ENCODE data around the gene CRIM1. TPM values are rescaled to one million over a fixed set of nuclear protein-coding genes. Genes with fewer than 3 reads are reported as not detected.

CRIM1 gene
- total and polyA plus RNA-seq, 2 experiments from 2014 or later, result 10.5 to 36.4 TPM

GRCh38 chr2:36589230-36589630 lies 233.7 kb downstream of the CRIM1 start (continued):
- TF ChIP-seq, protein P1, sequence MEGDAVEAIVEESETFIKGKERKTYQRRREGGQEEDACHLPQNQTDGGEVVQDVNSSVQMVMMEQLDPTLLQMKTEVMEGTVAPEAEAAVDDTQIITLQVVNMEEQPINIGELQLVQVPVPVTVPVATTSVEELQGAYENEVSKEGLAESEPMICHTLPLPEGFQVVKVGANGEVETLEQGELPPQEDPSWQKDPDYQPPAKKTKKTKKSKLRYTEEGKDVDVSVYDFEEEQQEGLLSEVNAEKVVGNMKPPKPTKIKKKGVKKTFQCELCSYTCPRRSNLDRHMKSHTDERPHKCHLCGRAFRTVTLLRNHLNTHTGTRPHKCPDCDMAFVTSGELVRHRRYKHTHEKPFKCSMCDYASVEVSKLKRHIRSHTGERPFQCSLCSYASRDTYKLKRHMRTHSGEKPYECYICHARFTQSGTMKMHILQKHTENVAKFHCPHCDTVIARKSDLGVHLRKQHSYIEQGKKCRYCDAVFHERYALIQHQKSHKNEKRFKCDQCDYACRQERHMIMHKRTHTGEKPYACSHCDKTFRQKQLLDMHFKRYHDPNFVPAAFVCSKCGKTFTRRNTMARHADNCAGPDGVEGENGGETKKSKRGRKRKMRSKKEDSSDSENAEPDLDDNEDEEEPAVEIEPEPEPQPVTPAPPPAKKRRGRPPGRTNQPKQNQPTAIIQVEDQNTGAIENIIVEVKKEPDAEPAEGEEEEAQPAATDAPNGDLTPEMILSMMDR (conservative IDR thresholded peaks at IDR 0.05; ENCODE audit: low read depth in 2 of 2), result no peak
- TF ChIP-seq, protein P2, sequence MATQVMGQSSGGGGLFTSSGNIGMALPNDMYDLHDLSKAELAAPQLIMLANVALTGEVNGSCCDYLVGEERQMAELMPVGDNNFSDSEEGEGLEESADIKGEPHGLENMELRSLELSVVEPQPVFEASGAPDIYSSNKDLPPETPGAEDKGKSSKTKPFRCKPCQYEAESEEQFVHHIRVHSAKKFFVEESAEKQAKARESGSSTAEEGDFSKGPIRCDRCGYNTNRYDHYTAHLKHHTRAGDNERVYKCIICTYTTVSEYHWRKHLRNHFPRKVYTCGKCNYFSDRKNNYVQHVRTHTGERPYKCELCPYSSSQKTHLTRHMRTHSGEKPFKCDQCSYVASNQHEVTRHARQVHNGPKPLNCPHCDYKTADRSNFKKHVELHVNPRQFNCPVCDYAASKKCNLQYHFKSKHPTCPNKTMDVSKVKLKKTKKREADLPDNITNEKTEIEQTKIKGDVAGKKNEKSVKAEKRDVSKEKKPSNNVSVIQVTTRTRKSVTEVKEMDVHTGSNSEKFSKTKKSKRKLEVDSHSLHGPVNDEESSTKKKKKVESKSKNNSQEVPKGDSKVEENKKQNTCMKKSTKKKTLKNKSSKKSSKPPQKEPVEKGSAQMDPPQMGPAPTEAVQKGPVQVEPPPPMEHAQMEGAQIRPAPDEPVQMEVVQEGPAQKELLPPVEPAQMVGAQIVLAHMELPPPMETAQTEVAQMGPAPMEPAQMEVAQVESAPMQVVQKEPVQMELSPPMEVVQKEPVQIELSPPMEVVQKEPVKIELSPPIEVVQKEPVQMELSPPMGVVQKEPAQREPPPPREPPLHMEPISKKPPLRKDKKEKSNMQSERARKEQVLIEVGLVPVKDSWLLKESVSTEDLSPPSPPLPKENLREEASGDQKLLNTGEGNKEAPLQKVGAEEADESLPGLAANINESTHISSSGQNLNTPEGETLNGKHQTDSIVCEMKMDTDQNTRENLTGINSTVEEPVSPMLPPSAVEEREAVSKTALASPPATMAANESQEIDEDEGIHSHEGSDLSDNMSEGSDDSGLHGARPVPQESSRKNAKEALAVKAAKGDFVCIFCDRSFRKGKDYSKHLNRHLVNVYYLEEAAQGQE (IDR thresholded peaks at IDR 0.05; ENCODE audit: unreplicated experiment), result no peak
- TF ChIP-seq POLR2AphosphoS5 (IDR thresholded peaks at IDR 0.05; ENCODE audit: low read depth) (no peak), ZNF331 (CRISPR knock-in tag; IDR thresholded peaks at IDR 0.05; ENCODE audit: low read depth) (no peak), ZNF114 (CRISPR knock-in tag; IDR thresholded peaks at IDR 0.05) (no peak), JUNB (IDR thresholded peaks at IDR 0.05; ENCODE audit: unreplicated experiment) (no peak), STAT1 (IDR thresholded peaks at IDR 0.05; ENCODE audit: unreplicated experiment) (no peak), EZH2phosphoT487 (IDR thresholded peaks at IDR 0.05; ENCODE audit: unreplicated experiment) (no peak)
- TF ChIP-seq, protein P3, sequence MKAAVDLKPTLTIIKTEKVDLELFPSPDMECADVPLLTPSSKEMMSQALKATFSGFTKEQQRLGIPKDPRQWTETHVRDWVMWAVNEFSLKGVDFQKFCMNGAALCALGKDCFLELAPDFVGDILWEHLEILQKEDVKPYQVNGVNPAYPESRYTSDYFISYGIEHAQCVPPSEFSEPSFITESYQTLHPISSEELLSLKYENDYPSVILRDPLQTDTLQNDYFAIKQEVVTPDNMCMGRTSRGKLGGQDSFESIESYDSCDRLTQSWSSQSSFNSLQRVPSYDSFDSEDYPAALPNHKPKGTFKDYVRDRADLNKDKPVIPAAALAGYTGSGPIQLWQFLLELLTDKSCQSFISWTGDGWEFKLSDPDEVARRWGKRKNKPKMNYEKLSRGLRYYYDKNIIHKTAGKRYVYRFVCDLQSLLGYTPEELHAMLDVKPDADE (IDR thresholded peaks at IDR 0.05), result no peak

DNA sequence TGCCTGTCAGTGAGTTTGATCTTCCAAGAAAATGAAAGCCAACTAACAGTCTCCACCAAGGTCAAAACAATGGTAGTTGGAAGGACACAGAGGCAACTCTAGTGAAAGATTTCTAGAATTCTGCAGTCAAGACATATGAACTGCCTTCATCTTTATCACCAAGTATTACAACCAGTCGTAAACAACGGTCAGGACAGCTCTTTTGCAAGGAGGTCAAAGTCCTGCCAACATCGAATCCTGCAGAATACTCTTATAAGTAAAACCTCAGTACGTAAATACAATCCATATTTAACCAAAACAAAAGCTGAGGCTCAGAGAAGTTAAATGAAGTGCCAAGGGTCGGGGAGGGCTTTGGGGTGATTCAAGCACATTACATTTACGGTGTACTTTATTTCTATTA lies 239.3 kb downstream of the CRIM1 start:
- Histone ChIP-seq H3K27ac (ENCODE audit: low read depth) (no peak overlapping the region), H3K36me3 (ENCODE audit: insufficient read depth) (no peaks in the 10 kb centered on the region; the same call in 1 of the 2 replicates), H3F3A (replicated peaks; ENCODE audit: low read depth) (0 out of 2 replicates have a peak, but pooled peaks cover 9% of the 10 kb centered on the region), H2AFZ (no peak overlapping the region), H3K4me1 (ENCODE audit: insufficient read depth) (peaks cover 11% of the 10 kb centered on the region; the same call in 1 of the 2 replicates), H3K4me3 (no peak overlapping the region), H4K20me1 (replicated peaks; ENCODE audit: insufficient read depth) (peaks cover 35% of the 10 kb centered on the region), H3K9me2 (ENCODE audit: insufficient read depth) (no peaks in the 10 kb centered on the region), H3K79me2 (replicated peaks; ENCODE audit: insufficient read depth) (peaks cover 62% of the 10 kb centered on the region), H3K27me3 (ENCODE audit: insufficient read depth) (peaks cover 8% of the 10 kb centered on the region; the same call in 1 of the 2 replicates), H3K4me2 (no peak overlapping the region)
- Mint-ChIP-seq H3K27me3 (ENCODE audit: insufficient read depth, low read depth, poor library complexity) (peaks cover 29% of the 10 kb centered on the region), H3K4me3 (no peak overlapping the region), H3K27ac (no peak overlapping the region), H3K36me3 (ENCODE audit: low read depth) (peaks cover 27% of the 10 kb centered on the region), H3K4me1 (peaks cover 26% of the 10 kb centered on the region), H3K9me3 (no peaks in the 10 kb centered on the region; the same call in 2 of the 3 replicates)
- no peak for ATAC-seq
- no peak for DNase-seq (ENCODE audit: low spot score)
- TF ChIP-seq STAT1 (IDR thresholded peaks at IDR 0.05; ENCODE audit: unreplicated experiment) (no peak), ZNF114 (CRISPR knock-in tag; IDR thresholded peaks at IDR 0.05) (no peak), ZNF331 (CRISPR knock-in tag; IDR thresholded peaks at IDR 0.05; ENCODE audit: low read depth) (no peak)
- TF ChIP-seq, protein P3 (IDR thresholded peaks at IDR 0.05), result no peak
- TF ChIP-seq, protein P1 (conservative IDR thresholded peaks at IDR 0.05; ENCODE audit: low read depth in 2 of 2), result no peak
- TF ChIP-seq, protein P2 (IDR thresholded peaks at IDR 0.05; ENCODE audit: unreplicated experiment), result no peak
